NCI-H2107 treated with DMSO at 0.1 percent for 48 hours (cell line): ENCODE results near the gene THSD4.
"Not testable (repeated sequence)": the region's sequence is repeated elsewhere in the genome, so short reads cannot be mapped to it uniquely, and the experiment has no call there.

Source experiments
- DNase-seq: peaks from one replicate; lab custom pipeline; 2025; ENCODE audit not compliant: unreplicated experiment; lab: John Stamatoyannopoulos, UW

Gene THSD4

DNA sequence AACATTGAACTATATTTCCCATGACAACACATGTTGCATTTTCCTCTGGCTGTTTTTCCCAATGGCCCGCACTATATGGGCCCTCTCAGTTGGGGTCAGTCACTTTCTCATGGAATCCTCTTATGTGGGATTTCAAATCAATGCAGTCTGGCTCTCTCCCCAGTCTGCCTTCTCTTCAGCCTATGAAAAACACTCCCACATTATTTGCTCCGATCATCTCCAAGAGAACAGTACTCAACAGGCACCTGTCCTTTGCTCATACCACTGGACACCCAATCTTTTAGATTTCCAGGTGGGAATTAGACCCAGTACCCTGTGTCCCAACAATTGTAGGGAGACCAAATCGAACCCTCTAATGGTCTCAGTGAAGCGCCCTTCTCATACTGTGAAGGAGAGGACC, 251.3 kb downstream of the THSD4 start:
- no peak for DNase-seq

GRCh38 chr15:71366926-71367325, 251.7 kb downstream of the THSD4 start:
- DNase-seq, result no peak

GRCh38 chr15:71367737-71368136, 252.5 kb downstream of the THSD4 start:
- not testable (repeated sequence) for DNase-seq

DNA sequence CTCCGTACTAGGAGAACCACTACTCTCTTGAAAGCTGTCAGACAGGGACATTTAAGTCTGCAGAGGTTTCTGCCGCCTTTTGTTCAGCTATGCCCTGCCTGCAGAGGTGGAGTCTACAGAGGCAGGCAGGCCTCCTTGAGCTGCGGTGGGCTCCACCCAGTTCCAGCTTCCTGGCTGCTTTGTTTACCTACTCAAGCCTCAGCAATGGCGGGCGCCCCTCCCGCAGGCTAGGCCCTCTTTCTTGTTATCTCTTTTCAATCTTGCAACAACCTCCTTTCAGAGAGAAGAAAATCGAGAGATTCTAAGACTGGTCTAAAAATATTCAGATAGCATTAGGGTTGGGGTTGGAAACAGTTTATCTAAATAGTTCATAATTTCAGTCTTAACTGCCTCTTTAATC, 257.5 kb downstream of the THSD4 start:
- DNase-seq, result not testable (repeated sequence)

DNA sequence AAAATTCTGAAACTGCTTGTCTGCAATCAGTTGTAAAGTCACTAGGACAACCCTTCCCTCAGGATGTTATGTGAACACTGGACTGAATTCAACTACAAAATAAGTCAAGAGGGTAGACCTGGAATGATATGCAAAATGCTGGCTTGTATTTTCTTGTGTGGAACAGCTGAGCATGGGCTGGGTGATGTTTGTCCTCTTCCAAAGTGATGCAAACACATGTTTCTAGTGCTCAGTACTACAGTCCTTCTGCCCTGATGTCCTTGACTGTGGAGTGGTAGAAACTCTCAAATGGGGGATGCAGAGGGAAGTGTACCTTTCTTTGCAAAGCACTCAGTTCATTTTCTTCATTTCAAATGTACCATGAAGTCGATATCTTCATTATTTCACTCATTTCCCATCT, 258.6 kb downstream of the THSD4 start:
- no peak for DNase-seq

GRCh38 chr15:71374607-71375352, 259.5 kb downstream of the THSD4 start:
- no peak for DNase-seq

- no peak for DNase-seq
Observed at GRCh38 chr15:71375934-71376333, 260.7 kb downstream of the THSD4 start.

DNA sequence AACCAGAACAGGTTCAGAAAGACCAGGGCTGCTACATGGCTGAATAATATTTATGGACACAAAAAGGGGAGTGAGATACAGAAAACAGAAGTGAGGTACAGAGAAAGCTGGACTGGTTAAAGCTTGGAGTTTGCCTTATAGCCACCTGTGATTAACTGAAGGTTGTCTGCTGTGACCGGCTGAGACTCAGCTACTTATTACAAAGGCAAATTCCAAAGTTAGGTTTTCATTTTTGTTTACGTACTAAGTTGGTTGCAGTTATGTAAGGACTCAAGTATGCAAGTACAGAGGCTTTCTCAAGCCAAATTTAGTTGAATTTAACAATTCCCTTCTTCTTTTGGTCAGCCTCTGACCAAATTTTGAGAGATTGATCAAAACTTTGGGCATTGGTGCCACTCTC, 264.6 kb downstream of the THSD4 start:
- DNase-seq, result no peak

- DNase-seq, result no peak
Observed at GRCh38 chr15:71380345-71380744, 265.1 kb downstream of the THSD4 start.

DNA sequence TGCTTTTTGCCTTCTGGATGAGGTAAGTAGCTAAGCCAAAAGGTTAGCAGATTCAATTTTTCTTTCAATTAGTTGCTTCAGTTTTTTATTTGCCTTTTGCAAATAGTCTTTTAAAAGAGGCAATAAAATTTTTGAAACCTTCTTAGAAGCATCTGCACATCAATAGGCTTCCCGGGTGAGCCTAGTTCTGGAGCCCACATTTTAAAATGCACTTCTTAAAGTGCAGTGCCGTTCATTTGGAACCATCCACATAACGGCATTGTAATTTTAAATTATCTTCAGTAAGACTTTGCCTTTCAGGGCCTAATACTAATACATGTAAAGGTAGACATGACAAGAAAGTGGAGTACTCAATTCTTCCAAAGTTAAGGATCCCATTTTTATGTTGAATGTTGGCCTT, 269.2 kb downstream of the THSD4 start:
- no peak for DNase-seq

GRCh38 chr15:71385026-71385425, 269.8 kb downstream of the THSD4 start:
- DNase-seq, result no peak

GRCh38 chr15:71385457-71385856, 270.2 kb downstream of the THSD4 start:
- no peak for DNase-seq

- no peak for DNase-seq
Observed at GRCh38 chr15:71386005-71386404, 270.7 kb downstream of the THSD4 start.

DNA sequence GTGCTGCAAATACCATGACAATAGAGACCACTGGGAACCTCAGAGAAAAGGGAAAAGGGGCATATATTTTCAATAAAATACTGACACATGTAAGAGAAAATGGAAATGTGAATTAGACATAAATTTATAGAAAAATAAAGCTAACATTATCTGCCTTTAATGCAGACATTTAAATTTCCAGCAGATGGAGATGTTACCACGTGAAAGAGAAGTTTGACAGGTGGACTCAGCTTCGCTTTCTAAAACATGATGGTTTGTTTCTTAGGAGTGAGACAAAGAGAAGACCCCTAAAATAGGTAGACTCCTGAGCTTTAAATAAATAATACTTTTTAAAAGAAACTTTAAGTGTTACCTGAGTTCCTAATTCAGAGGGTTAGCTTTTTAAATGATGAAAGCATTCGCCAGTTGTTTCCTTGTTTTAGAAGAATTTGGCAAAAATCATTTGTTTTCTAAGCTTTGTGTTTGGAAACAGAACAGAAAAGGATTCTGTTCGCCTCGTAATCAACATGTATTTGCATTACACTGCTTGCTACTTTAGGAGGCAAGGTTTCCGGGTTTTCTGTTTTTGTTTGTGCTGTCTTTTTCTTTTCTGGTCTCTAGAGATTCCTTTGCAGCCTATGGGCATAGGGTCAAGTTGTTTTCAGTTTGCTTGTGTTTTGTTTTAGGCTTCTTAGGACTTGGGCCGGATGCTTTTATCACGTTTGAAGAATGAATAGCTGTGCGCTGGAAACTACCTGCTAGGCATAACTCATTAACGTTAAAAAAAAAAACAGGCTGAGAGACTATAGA, 271.4 kb downstream of the THSD4 start:
- no peak for DNase-seq

DNA sequence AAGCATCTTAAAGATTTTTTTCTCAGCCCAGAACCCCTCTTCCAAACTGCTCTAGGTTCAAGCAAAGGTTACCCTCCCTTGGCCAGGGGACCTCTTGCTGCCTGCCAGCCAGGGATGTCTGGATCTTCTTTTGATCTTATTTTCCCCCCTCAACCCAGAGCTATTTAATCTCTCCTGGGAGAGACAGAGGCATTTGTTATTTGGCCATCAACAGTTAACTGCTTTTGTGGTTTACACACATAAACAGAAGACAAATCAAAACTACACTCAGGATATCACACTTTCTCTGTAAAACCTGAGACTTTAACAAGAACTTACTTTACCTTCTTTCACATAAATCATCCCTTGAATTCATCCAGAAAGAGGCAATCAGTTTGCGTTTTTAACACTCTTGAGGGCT, 272.5 kb downstream of the THSD4 start:
- DNase-seq, result no peak

DNA sequence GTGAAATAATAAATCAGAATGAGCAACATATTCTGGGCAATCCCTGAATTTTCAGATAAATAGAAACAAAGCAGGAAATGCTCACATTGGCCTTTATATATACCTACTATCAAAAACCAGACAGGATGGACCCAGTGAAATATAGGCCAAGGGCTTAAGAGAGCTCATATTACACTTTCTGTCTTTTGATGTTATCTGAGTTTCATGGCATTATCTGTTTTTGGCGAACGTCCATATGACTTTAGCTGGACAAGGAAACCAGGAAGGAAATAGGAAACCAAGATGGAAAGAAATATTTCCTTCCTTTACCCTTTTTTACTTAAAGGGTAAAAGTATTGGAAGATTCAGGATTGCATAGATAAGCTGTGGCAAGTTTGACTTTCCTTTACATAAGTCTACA, 274.8 kb downstream of the THSD4 start:
- no peak for DNase-seq

DNA sequence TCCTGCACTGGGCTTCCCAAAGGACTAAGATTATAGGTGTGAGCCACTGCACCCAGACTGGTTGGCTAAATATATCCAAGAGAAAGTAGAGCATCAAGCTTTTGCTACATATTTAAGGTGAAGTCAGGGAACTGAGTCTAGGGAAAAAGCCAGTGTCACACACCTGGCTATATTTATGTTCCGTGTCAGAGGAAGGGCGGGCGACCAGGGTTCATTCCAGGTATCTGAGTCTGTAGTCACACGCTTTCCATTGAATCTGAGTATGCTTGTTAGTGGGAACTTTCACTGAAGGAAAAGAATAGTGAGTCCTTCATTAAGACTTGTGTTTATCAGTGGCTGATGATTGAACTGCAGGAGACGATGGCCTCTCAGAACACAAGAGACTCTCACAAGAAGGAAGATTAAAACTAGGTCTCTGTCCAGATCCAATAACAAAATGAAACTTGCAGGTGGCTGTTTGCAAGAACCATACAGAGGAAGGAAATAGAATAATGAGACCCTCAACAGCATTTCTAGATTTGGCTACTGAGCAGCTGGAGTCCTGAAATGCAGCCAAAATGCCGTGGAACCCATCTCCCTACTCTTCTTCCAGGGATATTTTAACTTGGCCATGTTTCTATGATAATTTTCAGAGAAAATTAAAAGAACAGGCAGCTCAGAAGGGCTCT, 276.3 kb downstream of the THSD4 start:
- no peak for DNase-seq

GRCh38 chr15:71392861-71393283, 277.6 kb downstream of the THSD4 start:
- no peak for DNase-seq

- DNase-seq, result no peak
Observed at GRCh38 chr15:71393383-71393782, 278.1 kb downstream of the THSD4 start.

DNA sequence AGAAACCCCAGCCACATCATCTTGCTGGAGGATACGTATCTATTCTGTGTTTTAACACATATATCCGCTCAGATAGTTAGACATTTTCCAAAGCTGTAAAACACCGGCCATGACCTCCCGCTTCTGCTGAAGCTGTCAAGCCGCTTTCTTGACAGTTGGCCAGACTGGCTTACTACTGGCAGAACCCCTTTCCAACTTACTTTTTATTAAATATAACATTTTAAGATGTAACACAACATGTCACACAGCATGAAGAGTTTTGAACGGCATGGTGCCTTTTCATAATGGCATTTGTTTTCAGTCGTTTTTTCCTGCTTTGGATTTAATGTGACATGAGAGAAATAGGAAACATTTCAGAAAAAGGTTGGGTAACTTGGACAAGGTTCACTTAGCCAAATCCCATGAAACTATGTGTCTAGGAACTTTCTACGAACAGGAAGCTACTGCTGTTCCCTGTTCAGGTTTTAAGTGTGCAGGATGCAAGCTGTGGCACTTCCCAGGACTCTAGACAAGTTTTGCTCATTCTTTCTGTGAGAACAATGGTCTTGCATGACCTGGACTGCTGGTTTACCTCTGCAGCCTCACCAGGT, 281.4 kb downstream of the THSD4 start:
- DNase-seq, result no peak

DNA sequence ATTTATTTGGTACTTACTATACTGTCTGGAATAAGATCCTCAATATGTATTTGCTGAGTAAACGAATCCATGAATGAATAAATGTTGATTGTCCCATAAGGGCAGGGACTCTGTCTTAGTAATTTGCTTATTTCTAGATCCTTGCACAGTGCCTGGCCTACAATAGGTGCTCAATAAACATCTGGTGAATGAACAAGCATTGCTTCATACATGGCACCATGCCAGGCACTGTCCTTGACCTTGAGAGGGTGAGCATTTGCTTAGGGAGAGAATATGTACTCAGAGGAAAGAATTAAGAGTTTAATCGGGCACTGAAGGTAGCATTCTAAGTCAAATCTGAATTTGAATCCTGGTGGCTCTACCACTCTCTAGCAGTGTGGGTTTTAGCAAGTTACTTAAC, 282.1 kb downstream of the THSD4 start:
- DNase-seq, result no peak

- DNase-seq, result no peak
Observed at GRCh38 chr15:71400294-71400693, 285.0 kb downstream of the THSD4 start.
